GM21825 (cell line): Measurements from ENCODE around the gene BMAL2.

Experiments used
- ATAC-seq: cut with Tn5 transposase; IDR thresholded peaks from one replicate; pipeline ENCODE4 v1.9.1; 2021; ENCODE audit warnings: mild to moderate bottlenecking, moderate library complexity; ENCODE audit not compliant: unreplicated experiment

The BMAL2 gene

GRCh38 chr12:27332714-27333402, at the start of gene BMAL2:
Gene BMAL2 (plus strand): TSS chr12:27332836. CDS start chr12:27333073, 237 bp downstream.
- peak; percentile 35 for ATAC-seq

- no peak for ATAC-seq
Observed at GRCh38 chr12:27284021-27284420, 48.6 kb upstream of the BMAL2 start.

- ATAC-seq, result peak; percentile 66
Observed at GRCh38 chr12:27284751-27285150, 47.9 kb upstream of the BMAL2 start.

- no peak for ATAC-seq
Observed at GRCh38 chr12:27285403-27285802, 47.2 kb upstream of the BMAL2 start.

GRCh38 chr12:27289414-27289813, 43.2 kb upstream of the BMAL2 start:
- ATAC-seq, result no peak

GRCh38 chr12:27290501-27291168, 42.0 kb upstream of the BMAL2 start:
- no peak for ATAC-seq

GRCh38 chr12:27291862-27292261, 40.8 kb upstream of the BMAL2 start:
- ATAC-seq, result no peak

- no peak for ATAC-seq
Observed at GRCh38 chr12:27292718-27293117, 39.9 kb upstream of the BMAL2 start.

GRCh38 chr12:27293463-27293862, 39.2 kb upstream of the BMAL2 start:
- ATAC-seq, result no peak

GRCh38 chr12:27296674-27297073, 36.0 kb upstream of the BMAL2 start:
- ATAC-seq, result no peak

- ATAC-seq, result no peak
Observed at GRCh38 chr12:27297566-27297965, 35.1 kb upstream of the BMAL2 start.

- no peak for ATAC-seq
Observed at GRCh38 chr12:27299102-27299501, 33.5 kb upstream of the BMAL2 start.

- ATAC-seq, result no peak
Observed at GRCh38 chr12:27300226-27300625, 32.4 kb upstream of the BMAL2 start.

- ATAC-seq, result no peak
Observed at GRCh38 chr12:27303139-27304111, 29.2 kb upstream of the BMAL2 start.

- no peak for ATAC-seq
Observed at GRCh38 chr12:27304856-27305255, 27.8 kb upstream of the BMAL2 start.

- ATAC-seq, result no peak
Observed at GRCh38 chr12:27305673-27306456, 26.8 kb upstream of the BMAL2 start.

- no peak for ATAC-seq
Observed at GRCh38 chr12:27309293-27309994, 23.2 kb upstream of the BMAL2 start.

- no peak for ATAC-seq
Observed at GRCh38 chr12:27309995-27310315, 22.7 kb upstream of the BMAL2 start.

GRCh38 chr12:27316947-27317346, 15.7 kb upstream of the BMAL2 start:
- ATAC-seq, result no peak

- ATAC-seq, result no peak
Observed at GRCh38 chr12:27319409-27319808, 13.2 kb upstream of the BMAL2 start.
